Measurements from ENCODE around the gene LRP4. TPM values are rescaled to one million over a fixed set of nuclear protein-coding genes. Genes with fewer than 3 reads are reported as not detected.

The LRP4 gene
- total and polyA plus RNA-seq, 2 donors from 2014 or later = 1.8 to 3.7 TPM

- H3K9me3 ChIP-seq (ENCODE audit: control insufficient read depth in 2 of 3, insufficient read depth in 1 of 3, low read length in 3 of 3) = no peaks in the 10 kb centered on the region
- no peak for FAIRE-seq
- H3K27me3 ChIP-seq (ENCODE audit: control insufficient read depth, insufficient read depth, low read length) = no peaks in the 10 kb centered on the region
- intact Hi-C loops (cut with DNase I) = no loop called here
- peaks cover 3 to 11% (median 6%) of the 10 kb centered on the region in 3 donors for H3K4me1 ChIP-seq (ENCODE audit: control insufficient read depth in 2 of 3, insufficient read depth in 2 of 3, low read depth in 1 of 3, low read length in 3 of 3)
- DNase-seq = peak; percentile 76 to 92 (median 86)
- H3K36me3 ChIP-seq (ENCODE audit: control insufficient read depth in 2 of 3, insufficient read depth in 3 of 3, low read length in 3 of 3) = no peaks in the 10 kb centered on the region
- no peak for TF ChIP-seq CTCF (IDR thresholded peaks at IDR 0.05; ENCODE audit: borderline replicate concordance, extremely low read depth, insufficient read depth)
- peak overlapping the region; percentile 30 to 75 (median 37) for H3K9ac ChIP-seq (ENCODE audit: low read length in 3 of 3)
- peak overlapping the region; percentile 61 to 88 (median 75) for H3K4me3 ChIP-seq (ENCODE audit: low read length in 3 of 3)
- H3K27ac ChIP-seq (ENCODE audit: low read depth in 2 of 2, low read length in 2 of 2) = peak overlapping the region in 1 of 2 donors; percentile 48
Measured at GRCh38 chr11:46826310-46827044, 91.9 kb downstream of the LRP4 start.

GRCh38 chr11:46808799-46809431 lies 109.4 kb downstream of the LRP4 start:
- intact Hi-C loops (cut with DNase I) = no loop called here
- H3K36me3 ChIP-seq (ENCODE audit: control insufficient read depth in 2 of 3, insufficient read depth in 3 of 3, low read length in 3 of 3) = peaks cover 6 to 29% (median 8%) of the 10 kb centered on the region in 3 donors
- no peaks in the 10 kb centered on the region for H3K4me1 ChIP-seq (ENCODE audit: control insufficient read depth in 2 of 3, insufficient read depth in 2 of 3, low read depth in 1 of 3, low read length in 3 of 3)
- DNase-seq (peak in 2 of 5 donors; percentile 7 to 9), FAIRE-seq (no peak)
- no peak overlapping the region for H3K4me3 ChIP-seq (ENCODE audit: low read length in 3 of 3)
- no peak overlapping the region for H3K9ac ChIP-seq (ENCODE audit: low read length in 3 of 3)
- H3K9me3 ChIP-seq (ENCODE audit: control insufficient read depth in 2 of 3, insufficient read depth in 1 of 3, low read length in 3 of 3) = no peaks in the 10 kb centered on the region
- H3K27me3 ChIP-seq (ENCODE audit: control insufficient read depth, insufficient read depth, low read length) = no peaks in the 10 kb centered on the region
- TF ChIP-seq CTCF (IDR thresholded peaks at IDR 0.05; ENCODE audit: borderline replicate concordance, extremely low read depth, insufficient read depth) = no peak
- no peak overlapping the region for H3K27ac ChIP-seq (ENCODE audit: low read depth in 2 of 2, low read length in 2 of 2)

Other genes with a start within 250 kb of the LRP4 start
- 137 TPM for gene ARHGAP1, start 217.9 kb downstream of the LRP4 start, total RNA-seq
- 35.5 TPM for gene ARHGAP1, start 217.9 kb downstream of the LRP4 start, polyA plus RNA-seq (ENCODE audit: insufficient read depth, low read depth, low replicate concordance)
- 9.7 TPM for gene ZNF408, start 217.5 kb downstream of the LRP4 start, total RNA-seq
- 7.8 TPM for gene ZNF408, start 217.5 kb downstream of the LRP4 start, polyA plus RNA-seq (ENCODE audit: insufficient read depth, low read depth, low replicate concordance)
- not detected for gene F2, start 199.3 kb downstream of the LRP4 start, total RNA-seq
- gene F2, start 199.3 kb downstream of the LRP4 start, polyA plus RNA-seq (ENCODE audit: insufficient read depth, low read depth, low replicate concordance) = not detected
- gene CKAP5, start 72.3 kb downstream of the LRP4 start, total RNA-seq = 51.9 TPM
- 10.8 TPM for gene CKAP5, start 72.3 kb downstream of the LRP4 start, polyA plus RNA-seq (ENCODE audit: insufficient read depth, low read depth, low replicate concordance)
- gene CSTPP1, start 18.2 kb upstream of the LRP4 start, total RNA-seq = 37.4 TPM
- gene CSTPP1, start 18.2 kb upstream of the LRP4 start, polyA plus RNA-seq (ENCODE audit: insufficient read depth, low read depth, low replicate concordance) = 50.3 TPM

Data from kidney (tissue), 14 donors.